Gastrocnemius medialis (tissue), 4 donors: ENCODE data around the gene ZDHHC14. TPM values are rescaled to one million over a fixed set of nuclear protein-coding genes. Genes with fewer than 3 reads are reported as not detected.
"Not testable (repeated sequence)": the region's sequence is repeated elsewhere in the genome, so short reads cannot be mapped to it uniquely, and the experiment has no call there.

Experiments used
- ATAC-seq, 2 donors: fragments of 150-250 bp; one replicate each; pipeline ENCODE4 v1.9.1; 2016
- DNase-seq, 2 donors: peaks; one replicate each; pipeline ENCODE4 v3.0.0-alpha.2; 2019
- H3K27ac ChIP-seq, 4 donors: fragments of 200-600 bp; sonication (generic); 1 replicate in 1 of 4; 2 replicates in 3 of 4; pipeline ENCODE4 v1.5.1; 2016 to 2018; ENCODE audit warnings: mild to moderate bottlenecking in 2 of 4, moderate library complexity in 1 of 4
- H3K27me3 ChIP-seq, 3 donors: fragments of 200-600 bp; sonication (generic) in 2 of 3; 1 replicate in 1 of 3; 2 replicates in 2 of 3; pipeline versions ENCODE4 v1.5.1 to v1.6.0; 2016 to 2019; ENCODE audit warnings: mild to moderate bottlenecking in 1 of 3, moderate library complexity in 1 of 3
- H3K36me3 ChIP-seq, 2 donors: fragments of 200-600 bp; sonication (generic) in 1 of 2; one replicate each; pipeline ENCODE4 v1.5.1; 2017 to 2018
- H3K4me1 ChIP-seq, 2 donors: fragments of 200-600 bp; sonication (generic) in 1 of 2; one replicate each; pipeline ENCODE4 v1.5.1; 2016 to 2017; ENCODE audit warnings: mild to moderate bottlenecking in 2 of 2
- H3K4me3 ChIP-seq, 4 donors: fragments of 200-600 bp; sonication (generic) in 3 of 4; 1 replicate in 1 of 4; 2 replicates in 3 of 4; pipeline ENCODE4 v1.5.1; 2016 to 2019; ENCODE audit warnings: mild to moderate bottlenecking in 2 of 4
- H3K9me3 ChIP-seq, 3 donors: fragments of 200-600 bp; sonication (generic) in 2 of 3; 1 replicate in 1 of 3; 2 replicates in 2 of 3; pipeline ENCODE4 v1.5.1; 2016 to 2019
- POLR2A ChIP-seq, 2 donors: fragments of 450-650 bp; IDR thresholded peaks; one replicate each; pipeline ENCODE4 v1.6.1; 2017; ENCODE audit warnings: antibody characterized with exemption in 2 of 2, mild to moderate bottlenecking in 2 of 2, moderate library complexity in 2 of 2
- in situ Hi-C, 4 donors: fragments of 200-750 bp; cut with MboI; loops; one replicate each; pipeline versions ENCODE4 v1.15.0 to v1.8.0; 2017; ENCODE audit warnings: low sequenced_read_pairs in 4 of 4
- intact Hi-C: fragments of 100-400 bp; cut with DNase I; formaldehyde crosslinking; loops from one replicate; pipeline ENCODE4 v1.15.1; 2023; ENCODE audit warnings: low total_unique reads
- total RNA-seq, 4 donors: library from RNA; depleted of rRNA; stranded (reverse); fragments of >200 nt; gene quantifications; one replicate each; pipeline versions ENCODE4 v1.1.0 to v1.2.3, GENCODE V29; 2016
- TF ChIP-seq, protein P1 (sequence below), 5 experiments: fragments of 450-650 bp in 3 of 5; fragments of 200-600 bp in 2 of 5; sonication (generic) in 2 of 5; IDR thresholded peaks in 4 of 5; conservative IDR thresholded peaks in 1 of 5; 1 replicate in 4 of 5; 2 replicates in 1 of 5; pipeline ENCODE4 v1.5.1; 2016 to 2019; ENCODE audit warnings: antibody characterized with exemption in 5 of 5, mild to moderate bottlenecking in 3 of 5, moderate library complexity in 3 of 5

The ZDHHC14 gene
- total RNA-seq, 4 donors from 2014 or later, result 3.7 to 7.7 (median 5.9) TPM

GRCh38 chr6:157390273-157391060 lies 9.5 kb downstream of the ZDHHC14 start:
- ATAC-seq (no peak), DNase-seq (no peak)
- Histone ChIP-seq H3K36me3 (no peaks in the 10 kb centered on the region), H3K27me3 (no peaks in the 10 kb centered on the region), H3K4me3 (no peak overlapping the region), H3K27ac (no peak overlapping the region), H3K4me1 (no peaks in the 10 kb centered on the region), H3K9me3 (peaks cover 0 to 14% (median 4%) of the 10 kb centered on the region in 3 donors)
- TF ChIP-seq, protein P1, sequence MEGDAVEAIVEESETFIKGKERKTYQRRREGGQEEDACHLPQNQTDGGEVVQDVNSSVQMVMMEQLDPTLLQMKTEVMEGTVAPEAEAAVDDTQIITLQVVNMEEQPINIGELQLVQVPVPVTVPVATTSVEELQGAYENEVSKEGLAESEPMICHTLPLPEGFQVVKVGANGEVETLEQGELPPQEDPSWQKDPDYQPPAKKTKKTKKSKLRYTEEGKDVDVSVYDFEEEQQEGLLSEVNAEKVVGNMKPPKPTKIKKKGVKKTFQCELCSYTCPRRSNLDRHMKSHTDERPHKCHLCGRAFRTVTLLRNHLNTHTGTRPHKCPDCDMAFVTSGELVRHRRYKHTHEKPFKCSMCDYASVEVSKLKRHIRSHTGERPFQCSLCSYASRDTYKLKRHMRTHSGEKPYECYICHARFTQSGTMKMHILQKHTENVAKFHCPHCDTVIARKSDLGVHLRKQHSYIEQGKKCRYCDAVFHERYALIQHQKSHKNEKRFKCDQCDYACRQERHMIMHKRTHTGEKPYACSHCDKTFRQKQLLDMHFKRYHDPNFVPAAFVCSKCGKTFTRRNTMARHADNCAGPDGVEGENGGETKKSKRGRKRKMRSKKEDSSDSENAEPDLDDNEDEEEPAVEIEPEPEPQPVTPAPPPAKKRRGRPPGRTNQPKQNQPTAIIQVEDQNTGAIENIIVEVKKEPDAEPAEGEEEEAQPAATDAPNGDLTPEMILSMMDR (IDR thresholded peaks at IDR 0.05 in 4 of 5, conservative IDR thresholded peaks at IDR 0.05 in 1 of 5), result no peak
- no peak for TF ChIP-seq POLR2A (IDR thresholded peaks at IDR 0.05)
- intact Hi-C loops, result no loop called here
- in situ Hi-C loops, result loop anchor here in 2 of 4 donors (25.0 kb wide), 1 partner anchor 197 kb away; no protein-coding TSS in a partner anchor

DNA sequence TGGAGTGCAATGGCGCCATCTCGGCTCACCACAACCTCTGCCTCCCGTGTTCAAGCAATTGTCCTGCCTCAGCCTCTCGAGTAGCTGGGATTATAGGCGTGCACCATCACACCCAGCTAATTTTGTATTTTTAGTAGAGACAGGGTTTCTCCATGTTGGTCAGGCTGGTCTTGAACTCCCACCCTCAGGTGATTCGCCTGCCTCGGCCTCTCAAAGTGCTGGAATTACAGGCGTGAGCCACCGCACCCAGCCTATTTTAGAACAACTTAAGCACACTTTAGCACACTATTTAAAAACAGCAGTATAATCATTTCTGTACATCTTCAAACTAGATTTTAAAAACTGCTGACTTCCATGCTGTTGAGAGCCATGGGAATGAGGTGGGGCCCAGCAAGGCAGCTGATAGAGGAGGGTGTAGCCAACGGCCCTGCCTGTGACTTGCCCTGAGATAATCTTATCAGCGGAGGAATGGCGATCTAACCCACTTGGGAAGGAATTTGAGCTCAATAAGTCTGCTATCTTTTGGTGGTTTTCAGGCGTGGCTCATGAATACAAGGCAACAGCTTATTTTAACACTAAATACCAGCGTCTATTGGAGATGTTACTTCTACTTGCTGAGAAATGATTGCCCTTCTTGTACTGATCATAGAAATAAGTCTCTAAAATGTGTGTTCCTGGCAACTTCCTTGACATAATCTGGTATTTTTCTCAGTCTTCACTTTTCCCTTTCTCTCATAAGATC lies 12.1 kb downstream of the ZDHHC14 start:
- no peaks in the 10 kb centered on the region for H3K36me3 ChIP-seq
- ATAC-seq (no peak), DNase-seq (no peak)
- no peak for TF ChIP-seq POLR2A (IDR thresholded peaks at IDR 0.05)
- TF ChIP-seq, protein P1 (IDR thresholded peaks at IDR 0.05 in 4 of 5, conservative IDR thresholded peaks at IDR 0.05 in 1 of 5), result no peak
- peaks cover 0 to 14% (median 4%) of the 10 kb centered on the region in 3 donors for H3K9me3 ChIP-seq
- H3K27me3 ChIP-seq, result no peaks in the 10 kb centered on the region
- no peak overlapping the region for H3K27ac ChIP-seq
- intact Hi-C loops, result no loop called here
- in situ Hi-C loops, result loop anchor here in 2 of 4 donors (25.0 kb wide), 1 partner anchor 194 kb away; no protein-coding TSS in a partner anchor
- peaks cover 0 to 8% of the 10 kb centered on the region in 2 donors for H3K4me1 ChIP-seq
- no peak overlapping the region for H3K4me3 ChIP-seq

GRCh38 chr6:157393669-157394327 lies 12.8 kb downstream of the ZDHHC14 start:
- DNase-seq, result no peak
- no peak overlapping the region for H3K4me3 ChIP-seq
- intact Hi-C loops (no loop called here), in situ Hi-C loops (loop anchor here in 2 of 4 donors (25.0 kb wide), 1 partner anchor 194 kb away; no protein-coding TSS in a partner anchor)
- TF ChIP-seq POLR2A (IDR thresholded peaks at IDR 0.05), result no peak
- TF ChIP-seq, protein P1 (IDR thresholded peaks at IDR 0.05 in 4 of 5, conservative IDR thresholded peaks at IDR 0.05 in 1 of 5), result no peak
- H3K36me3 ChIP-seq, result no peaks in the 10 kb centered on the region
- ATAC-seq, result no peak
- H3K9me3 ChIP-seq, result peaks cover 0 to 14% (median 4%) of the 10 kb centered on the region in 3 donors
- H3K27ac ChIP-seq, result no peak overlapping the region
- H3K27me3 ChIP-seq, result no peaks in the 10 kb centered on the region
- H3K4me1 ChIP-seq, result peaks cover 0 to 8% of the 10 kb centered on the region in 2 donors

- H3K27me3 ChIP-seq, H3K4me3 ChIP-seq, intact Hi-C loops, H3K9me3 ChIP-seq, H3K36me3 ChIP-seq, H3K4me1 ChIP-seq, DNase-seq, ATAC-seq, H3K27ac ChIP-seq: not testable (repeated sequence)
- in situ Hi-C loops, result loop anchor here in 2 of 4 donors (25.0 kb wide), 1 partner anchor 192 kb away; no protein-coding TSS in a partner anchor
Observed at GRCh38 chr6:157395199-157395598, 14.2 kb downstream of the ZDHHC14 start.
